Osteoblast (primary cell): ENCODE data around the gene NLGN1. TPM values are rescaled to one million over a fixed set of nuclear protein-coding genes. Genes with fewer than 3 reads are reported as not detected.

ENCODE experiments used
- DNase-seq: peaks from one replicate; pipeline ENCODE4 v3.0.0; 2011; ENCODE audit warnings: low spot score, mixed read lengths; ENCODE audit not compliant: insufficient read length; ENCODE audit errors: missing footprints
- H2AFZ ChIP-seq: 2 replicates; pipeline ENCODE4 v1.6.0; 2011; ENCODE audit warnings: mild to moderate bottlenecking, low read length
- H3K27ac ChIP-seq: 2 replicates; pipeline ENCODE4 v1.5.1; 2011; ENCODE audit warnings: mild to moderate bottlenecking, low read depth, low read length, moderate library complexity
- H3K27me3 ChIP-seq: 2 replicates; pipeline ENCODE4 v1.6.0; 2012; ENCODE audit warnings: mild to moderate bottlenecking, control low read depth, inconsistent platforms, low read length, moderate library complexity; ENCODE audit not compliant: insufficient read depth
- H3K36me3 ChIP-seq: 2 replicates; pipeline ENCODE4 v1.5.1; 2011; ENCODE audit warnings: mild to moderate bottlenecking, low read length, control low read depth, moderate library complexity; ENCODE audit not compliant: insufficient read depth
- H3K4me1 ChIP-seq: 2 replicates; pipeline ENCODE4 v1.5.1; 2011; ENCODE audit warnings: mild to moderate bottlenecking, low read length, control low read depth, moderate library complexity; ENCODE audit not compliant: insufficient read depth
- H3K4me2 ChIP-seq: 2 replicates; pipeline ENCODE4 v1.6.0; 2011; ENCODE audit warnings: mild to moderate bottlenecking, low read length; ENCODE audit not compliant: insufficient read depth
- H3K4me3 ChIP-seq: fragments of 200-600 bp; sonication (generic); 3 replicates; pipeline ENCODE4 v1.5.1; 2012; ENCODE audit warnings: mild to moderate bottlenecking, low read length, inconsistent platforms; ENCODE audit not compliant: insufficient read depth
- H3K79me2 ChIP-seq: 2 replicates; pipeline ENCODE4 v1.6.0; 2012; ENCODE audit warnings: mild to moderate bottlenecking, low read length, control low read depth, inconsistent platforms; ENCODE audit not compliant: insufficient read depth
- H3K9me3 ChIP-seq: 2 replicates; pipeline ENCODE4 v1.5.1; 2011; ENCODE audit warnings: low read depth, low read length, control low read depth
- H4K20me1 ChIP-seq: 2 replicates; pipeline ENCODE4 v1.6.0; 2012; ENCODE audit warnings: mild to moderate bottlenecking, low read length, control low read depth; ENCODE audit not compliant: insufficient read depth
- CTCF ChIP-seq: IDR thresholded peaks from 2 replicates; pipeline ENCODE4 v1.5.1; 2011; ENCODE audit warnings: mild to moderate bottlenecking, low read depth, low read length, moderate library complexity; ENCODE audit errors: extremely low read depth
- total RNA-seq: library from RNA; depleted of rRNA; stranded (reverse); fragments of >200 nt; gene quantifications from 2 replicates; pipeline ENCODE4 v1.2.3, GENCODE V29; 2012

NLGN1 gene
- total RNA-seq, 1 donor, result 9.0 TPM

- Histone ChIP-seq H3K4me3 (no peak overlapping the region), H4K20me1 (no peaks in the 10 kb centered on the region), H3K36me3 (no peaks in the 10 kb centered on the region), H2AFZ (no peak overlapping the region), H3K9me3 (no peaks in the 10 kb centered on the region), H3K27ac (no peak overlapping the region), H3K4me1 (no peaks in the 10 kb centered on the region), H3K27me3 (no peaks in the 10 kb centered on the region), H3K4me2 (no peak overlapping the region), H3K79me2 (no peaks in the 10 kb centered on the region)
- DNase-seq, result no peak
- TF ChIP-seq CTCF, result no peak
Observed at GRCh38 chr3:173846584-173846983, 449.0 kb downstream of the NLGN1 start.

DNA sequence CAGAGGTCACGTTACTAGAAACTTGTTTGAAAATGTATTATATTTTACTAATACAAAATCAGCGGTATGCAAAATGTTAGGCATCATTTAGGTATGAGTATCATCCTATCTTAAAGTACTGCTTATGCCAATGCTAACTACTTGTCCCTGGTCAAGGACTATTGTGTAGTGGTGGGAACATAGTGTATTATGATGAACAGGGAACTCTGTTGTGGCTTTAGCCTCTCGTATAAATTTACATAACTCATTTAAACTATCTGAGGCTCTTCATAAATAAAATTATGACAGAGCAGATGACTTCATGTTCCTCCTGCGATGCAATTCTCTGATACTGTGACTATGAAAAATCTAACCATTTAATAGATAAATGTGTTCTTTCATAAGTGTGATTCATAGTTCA lies 451.9 kb downstream of the NLGN1 start:
- Histone ChIP-seq H2AFZ (no peak overlapping the region), H3K27me3 (no peaks in the 10 kb centered on the region), H4K20me1 (no peaks in the 10 kb centered on the region), H3K4me1 (no peaks in the 10 kb centered on the region), H3K79me2 (no peaks in the 10 kb centered on the region), H3K4me2 (no peak overlapping the region), H3K9me3 (no peaks in the 10 kb centered on the region), H3K36me3 (no peaks in the 10 kb centered on the region), H3K27ac (no peak overlapping the region), H3K4me3 (no peak overlapping the region)
- TF ChIP-seq CTCF, result no peak
- no peak for DNase-seq

GRCh38 chr3:173857154-173857553 lies 459.6 kb downstream of the NLGN1 start:
- Histone ChIP-seq H3K79me2 (no peaks in the 10 kb centered on the region), H3K27me3 (no peaks in the 10 kb centered on the region), H3K36me3 (no peaks in the 10 kb centered on the region), H3K4me2 (no peak overlapping the region), H3K4me1 (no peaks in the 10 kb centered on the region), H3K4me3 (no peak overlapping the region), H4K20me1 (no peaks in the 10 kb centered on the region), H3K9me3 (no peaks in the 10 kb centered on the region), H3K27ac (no peak overlapping the region), H2AFZ (no peak overlapping the region)
- DNase-seq, result no peak
- TF ChIP-seq CTCF, result no peak

DNA sequence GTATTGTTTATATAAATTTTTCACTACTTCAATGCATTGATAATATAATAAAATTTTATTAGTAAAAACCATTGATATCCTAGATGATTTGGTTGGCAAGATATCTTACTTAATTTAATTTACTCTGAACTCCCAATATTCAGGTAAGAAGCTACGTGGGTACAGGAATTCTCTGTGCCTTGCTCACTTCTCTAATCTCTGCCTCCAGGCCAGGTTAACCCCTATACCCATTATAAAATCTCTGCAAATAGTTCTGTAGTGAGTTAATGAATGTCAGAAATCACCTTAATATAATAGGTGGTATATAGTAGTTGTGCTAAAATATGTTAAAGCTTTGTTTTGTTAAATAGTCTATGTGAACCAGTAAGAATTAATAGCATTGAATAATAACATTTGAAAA lies 465.2 kb downstream of the NLGN1 start:
- H3K36me3 ChIP-seq, result no peaks in the 10 kb centered on the region
- DNase-seq, result no peak
- H3K4me3 ChIP-seq, result no peak overlapping the region
- no peak for TF ChIP-seq CTCF
- no peaks in the 10 kb centered on the region for H3K79me2 ChIP-seq
- H3K4me2 ChIP-seq, result no peak overlapping the region
- no peaks in the 10 kb centered on the region for H3K4me1 ChIP-seq
- H2AFZ ChIP-seq, result no peak overlapping the region
- no peak overlapping the region for H3K27ac ChIP-seq
- H4K20me1 ChIP-seq, result no peaks in the 10 kb centered on the region
- H3K9me3 ChIP-seq, result no peaks in the 10 kb centered on the region
- no peaks in the 10 kb centered on the region for H3K27me3 ChIP-seq
